Iris pigment epithelial cell (primary cell): ENCODE data around the gene IL20RB.

Experiments
- DNase-seq: peaks from one replicate; pipeline ENCODE4 v3.0.0-alpha.2; 2011; ENCODE audit warnings: low read depth

The IL20RB gene

GRCh38 chr3:137039570-137039969, 81.8 kb downstream of the IL20RB start:
- DNase-seq: peak; percentile 40

DNA sequence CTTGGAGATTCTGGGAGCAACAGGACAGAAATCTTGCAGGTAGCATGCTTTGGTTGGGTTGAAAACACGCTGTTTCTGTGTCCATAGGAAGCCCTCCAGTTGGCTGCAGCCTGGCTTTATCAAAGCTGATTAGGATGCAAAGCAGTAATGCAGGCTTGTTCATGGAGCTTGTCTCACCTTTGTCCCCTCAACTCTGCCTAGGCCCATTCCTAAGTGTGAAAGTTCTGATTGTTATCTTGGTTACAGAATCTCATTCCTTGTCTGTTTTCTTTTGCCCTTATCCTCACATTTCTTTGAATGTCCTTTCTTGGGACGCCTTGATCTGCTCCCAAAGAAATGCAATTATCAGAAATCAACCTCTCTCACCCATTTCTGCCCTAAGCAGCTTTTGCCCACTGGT, 83.5 kb downstream of the IL20RB start:
- DNase-seq: no peak

GRCh38 chr3:137041686-137042085, 83.9 kb downstream of the IL20RB start:
- no peak for DNase-seq

DNA sequence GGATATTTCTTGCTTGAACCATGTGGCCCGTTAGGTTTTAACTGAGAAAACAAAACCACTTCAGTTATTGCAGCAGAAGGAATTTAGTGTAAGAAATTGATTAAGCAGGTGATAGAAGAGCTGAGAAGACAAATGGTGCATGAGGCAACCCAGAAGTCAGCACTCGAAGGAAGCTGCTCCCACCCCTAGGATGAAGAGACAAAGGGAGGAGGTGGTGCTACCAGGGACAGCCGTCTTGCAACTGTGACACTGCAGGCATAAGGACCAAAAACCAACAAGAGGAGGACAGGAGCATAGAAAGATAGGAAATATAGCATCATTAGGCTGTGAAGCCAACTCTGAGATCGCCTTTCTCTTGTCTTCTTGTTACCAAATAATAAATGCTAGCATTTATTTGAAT, 89.0 kb downstream of the IL20RB start:
- DNase-seq: no peak

- DNase-seq: no peak
Observed at GRCh38 chr3:137047240-137047639, 89.5 kb downstream of the IL20RB start.

DNA sequence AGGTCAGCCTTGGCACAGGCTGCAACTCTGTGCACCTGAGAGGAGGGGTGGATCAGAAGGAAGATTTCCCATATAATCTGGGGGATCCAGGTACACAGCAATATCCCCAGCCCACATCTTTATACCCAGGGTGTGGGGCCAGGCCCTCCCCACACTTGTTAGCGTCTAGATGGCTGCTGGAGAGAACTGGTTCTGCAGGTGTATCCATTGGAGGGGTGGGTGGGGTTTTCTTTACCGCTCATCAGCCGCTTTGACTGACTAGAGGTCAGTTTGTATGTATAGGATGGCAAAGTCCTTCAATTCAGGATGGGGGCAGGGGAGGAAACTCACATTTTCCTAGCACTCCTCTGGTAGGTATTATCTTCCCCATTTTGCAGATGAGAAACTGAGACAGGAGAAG, 92.5 kb downstream of the IL20RB start:
- DNase-seq: no peak

DNA sequence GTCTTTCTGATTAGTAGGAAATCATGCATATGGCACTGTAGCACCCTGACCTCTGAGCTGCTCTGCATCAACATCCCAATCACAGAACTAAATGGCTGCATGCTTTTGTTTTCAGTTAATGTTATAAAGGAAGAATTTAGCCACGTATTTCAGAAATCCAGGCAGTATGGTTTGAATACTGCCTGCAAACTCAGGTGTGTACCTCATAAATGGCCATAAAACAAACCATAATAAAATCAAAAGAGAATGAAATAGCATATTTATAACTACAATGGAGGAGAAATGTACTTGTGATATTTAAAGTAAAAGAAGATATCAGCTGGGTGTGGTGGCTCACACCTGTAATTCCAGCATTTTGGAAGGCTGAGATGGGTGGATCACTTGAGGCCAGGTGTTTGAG, 94.5 kb downstream of the IL20RB start:
- no peak for DNase-seq
